ENCODE measurements around the gene TPX2. TPM values are rescaled to one million over a fixed set of nuclear protein-coding genes. Genes with fewer than 3 reads are reported as not detected.

TPX2 gene
- total RNA-seq, 4 donors from 2014 or later: 0.21 to 2.7 (median 0.40) TPM

DNA sequence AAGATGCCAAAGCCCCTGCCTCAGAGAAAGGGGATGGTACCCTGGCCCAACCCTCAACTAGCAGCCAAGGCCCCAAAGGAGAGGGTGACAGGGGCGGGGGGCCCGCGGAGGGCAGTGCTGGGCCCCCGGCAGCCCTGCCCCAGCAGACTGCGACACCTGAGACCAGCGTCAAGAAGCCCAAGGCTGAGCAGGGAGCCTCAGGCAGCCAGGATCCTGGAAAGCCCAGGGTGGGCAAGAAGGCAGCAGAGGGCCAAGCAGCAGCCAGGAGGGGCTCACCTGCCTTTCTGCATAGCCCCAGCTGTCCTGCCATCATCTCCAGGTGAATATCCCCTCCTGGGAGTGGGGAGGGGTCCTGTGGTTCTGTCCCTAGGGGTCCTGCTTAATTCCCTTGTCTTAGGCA lies 81.1 kb downstream of the TPX2 start:
- Histone ChIP-seq H3K36me3 (no peaks in the 10 kb centered on the region), H3K27me3 (no peaks in the 10 kb centered on the region), H3K4me3 (no peak overlapping the region), H3K27ac (no peak overlapping the region), H3K9me3 (no peaks in the 10 kb centered on the region), H3K4me1 (peaks cover 0 to 22% (median 6%) of the 10 kb centered on the region in 4 donors)
- TF ChIP-seq EP300 (IDR thresholded peaks at IDR 0.05) (no peak), POLR2A (IDR thresholded peaks at IDR 0.05) (no peak)
- TF ChIP-seq, protein P1, sequence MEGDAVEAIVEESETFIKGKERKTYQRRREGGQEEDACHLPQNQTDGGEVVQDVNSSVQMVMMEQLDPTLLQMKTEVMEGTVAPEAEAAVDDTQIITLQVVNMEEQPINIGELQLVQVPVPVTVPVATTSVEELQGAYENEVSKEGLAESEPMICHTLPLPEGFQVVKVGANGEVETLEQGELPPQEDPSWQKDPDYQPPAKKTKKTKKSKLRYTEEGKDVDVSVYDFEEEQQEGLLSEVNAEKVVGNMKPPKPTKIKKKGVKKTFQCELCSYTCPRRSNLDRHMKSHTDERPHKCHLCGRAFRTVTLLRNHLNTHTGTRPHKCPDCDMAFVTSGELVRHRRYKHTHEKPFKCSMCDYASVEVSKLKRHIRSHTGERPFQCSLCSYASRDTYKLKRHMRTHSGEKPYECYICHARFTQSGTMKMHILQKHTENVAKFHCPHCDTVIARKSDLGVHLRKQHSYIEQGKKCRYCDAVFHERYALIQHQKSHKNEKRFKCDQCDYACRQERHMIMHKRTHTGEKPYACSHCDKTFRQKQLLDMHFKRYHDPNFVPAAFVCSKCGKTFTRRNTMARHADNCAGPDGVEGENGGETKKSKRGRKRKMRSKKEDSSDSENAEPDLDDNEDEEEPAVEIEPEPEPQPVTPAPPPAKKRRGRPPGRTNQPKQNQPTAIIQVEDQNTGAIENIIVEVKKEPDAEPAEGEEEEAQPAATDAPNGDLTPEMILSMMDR (IDR thresholded peaks at IDR 0.05): no peak
- no peak for DNase-seq (ENCODE audit: low spot score in 2 of 2)
- WGBS, 2 donors: 71 to 76% methylated on average over 3 to 6 of the region's 6 CpGs

DNA sequence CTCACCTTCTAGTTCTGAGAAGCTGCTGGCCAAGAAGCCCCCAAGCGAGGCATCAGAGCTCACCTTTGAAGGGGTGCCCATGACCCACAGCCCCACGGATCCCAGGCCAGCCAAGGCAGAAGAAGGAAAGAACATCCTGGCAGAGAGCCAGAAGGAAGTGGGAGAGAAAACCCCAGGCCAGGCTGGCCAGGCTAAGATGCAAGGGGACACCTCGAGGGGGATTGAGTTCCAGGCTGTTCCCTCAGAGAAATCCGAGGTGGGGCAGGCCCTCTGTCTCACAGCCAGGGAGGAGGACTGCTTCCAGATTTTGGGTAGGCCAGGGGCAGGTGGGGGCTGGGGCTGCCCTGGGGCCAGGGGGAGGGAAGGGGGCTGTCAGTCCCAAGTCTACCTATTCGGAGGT lies 82.3 kb downstream of the TPX2 start:
- Histone ChIP-seq H3K9me3 (no peaks in the 10 kb centered on the region), H3K36me3 (no peaks in the 10 kb centered on the region), H3K27me3 (no peaks in the 10 kb centered on the region), H3K4me3 (no peak overlapping the region), H3K4me1 (peaks cover 0 to 14% (median 6%) of the 10 kb centered on the region in 4 donors), H3K27ac (no peak overlapping the region)
- TF ChIP-seq EP300 (IDR thresholded peaks at IDR 0.05) (no peak), POLR2A (IDR thresholded peaks at IDR 0.05) (no peak)
- TF ChIP-seq, protein P1 (IDR thresholded peaks at IDR 0.05): no peak
- DNase-seq (ENCODE audit: low spot score in 2 of 2): no peak
- 62 to 65% methylated on average over 4 to 5 of the region's 5 CpGs for WGBS, 2 donors

DNA sequence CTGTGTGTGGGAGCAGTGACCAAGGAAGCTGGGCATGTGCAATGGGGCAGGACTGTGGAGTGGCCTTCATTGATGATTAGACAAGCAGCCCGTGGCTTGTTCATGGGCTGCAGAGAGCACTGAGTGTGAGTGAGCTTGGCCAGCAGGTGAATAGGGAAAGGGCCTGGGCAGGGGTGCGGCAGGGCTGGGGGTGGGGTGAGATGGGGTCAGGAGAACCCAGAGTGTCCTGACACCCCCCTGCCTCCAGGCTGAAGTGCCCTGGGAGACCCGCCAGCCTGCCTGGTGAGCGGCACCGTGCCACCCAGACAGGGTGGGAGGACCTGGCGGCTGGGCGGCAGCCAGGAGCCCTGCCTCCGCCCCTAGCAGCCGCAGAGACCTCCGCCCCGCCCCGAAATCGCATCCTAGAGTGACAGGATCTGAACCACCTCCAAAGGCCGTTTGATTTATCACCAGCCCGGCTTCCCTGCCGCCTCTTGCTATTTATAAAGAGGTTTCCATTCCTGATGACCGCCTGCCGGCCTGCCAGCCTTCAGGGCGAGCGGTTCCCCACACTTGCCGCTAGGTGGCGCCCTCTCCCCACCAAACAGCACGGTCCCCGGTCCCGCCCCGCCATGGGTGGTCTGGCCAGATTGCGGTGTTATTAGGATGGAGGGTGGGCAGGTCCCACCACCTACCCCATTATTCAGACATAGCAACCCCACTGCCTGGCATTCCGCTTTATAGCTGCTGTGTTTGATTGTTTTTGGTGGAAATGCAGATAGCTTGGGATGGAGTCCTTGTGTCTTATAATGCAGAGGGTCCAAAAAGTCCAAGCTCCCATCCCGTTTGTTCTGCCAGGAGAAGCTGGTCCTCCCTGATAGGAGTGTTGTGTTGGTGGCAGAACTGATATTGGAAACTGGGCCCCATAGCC lies 83.6 kb downstream of the TPX2 start:
- 2 to 3% methylated on average over 17 to 28 of the region's 29 CpGs for WGBS, 2 donors
- H3K4me3 ChIP-seq: no peak overlapping the region
- H3K27ac ChIP-seq: no peak overlapping the region
- H3K27me3 ChIP-seq: no peaks in the 10 kb centered on the region
- no peaks in the 10 kb centered on the region for H3K36me3 ChIP-seq
- TF ChIP-seq, protein P1 (IDR thresholded peaks at IDR 0.05): peak; percentile 96 to 98 (median 98)
- no peak for TF ChIP-seq EP300 (IDR thresholded peaks at IDR 0.05)
- peak; percentile 67 to 79 for DNase-seq (ENCODE audit: low spot score in 2 of 2)
- no peaks in the 10 kb centered on the region for H3K9me3 ChIP-seq
- H3K4me1 ChIP-seq: peaks cover 0 to 14% (median 6%) of the 10 kb centered on the region in 4 donors

DNA sequence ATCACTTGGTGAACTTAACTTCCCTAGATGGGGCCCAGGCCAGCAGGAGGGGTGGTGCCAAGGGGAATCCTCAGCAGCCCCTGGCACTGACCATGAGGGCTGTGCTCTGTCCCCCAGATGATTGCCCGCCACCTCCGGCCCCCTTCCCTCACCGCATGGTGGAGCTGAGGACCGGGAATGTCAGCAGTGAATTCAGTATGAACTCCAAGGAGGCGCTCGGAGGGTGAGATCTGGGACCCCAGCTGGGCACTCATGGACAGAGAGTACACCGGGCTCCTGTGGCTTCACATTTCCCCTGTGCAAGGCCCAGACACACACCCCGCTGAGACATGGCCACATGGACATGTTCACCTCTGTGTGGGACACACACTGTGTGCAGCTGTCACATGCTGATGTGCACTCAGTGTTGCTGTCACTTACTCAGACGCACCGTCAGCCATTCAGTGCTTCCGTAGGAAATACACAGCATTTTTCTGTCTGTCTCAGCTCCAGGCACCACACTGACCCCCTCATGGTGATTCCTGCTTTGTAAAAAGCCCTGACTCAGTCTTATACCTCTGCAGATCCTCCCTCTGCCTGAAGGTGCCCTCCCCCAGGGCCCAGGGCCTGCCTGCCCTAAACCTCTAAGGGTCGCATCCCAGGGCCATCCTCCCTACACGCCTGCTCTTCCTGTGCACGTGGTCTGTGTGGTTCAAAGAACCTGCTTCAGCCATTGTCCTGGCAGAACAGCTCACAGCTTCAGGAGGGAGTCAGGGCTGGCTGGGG lies 84.5 kb downstream of the TPX2 start:
- no peak overlapping the region for H3K27ac ChIP-seq
- DNase-seq (ENCODE audit: low spot score in 2 of 2): no peak
- 54 to 61% methylated on average over 10 to 11 of the region's 14 CpGs for WGBS, 2 donors
- TF ChIP-seq, protein P1 (IDR thresholded peaks at IDR 0.05): no peak
- TF ChIP-seq POLR2A (IDR thresholded peaks at IDR 0.05): no peak
- TF ChIP-seq EP300 (IDR thresholded peaks at IDR 0.05): no peak
- peaks cover 0 to 14% (median 6%) of the 10 kb centered on the region in 4 donors for H3K4me1 ChIP-seq
- no peak overlapping the region for H3K4me3 ChIP-seq
- H3K9me3 ChIP-seq: no peaks in the 10 kb centered on the region
- no peaks in the 10 kb centered on the region for H3K36me3 ChIP-seq
- no peaks in the 10 kb centered on the region for H3K27me3 ChIP-seq

DNA sequence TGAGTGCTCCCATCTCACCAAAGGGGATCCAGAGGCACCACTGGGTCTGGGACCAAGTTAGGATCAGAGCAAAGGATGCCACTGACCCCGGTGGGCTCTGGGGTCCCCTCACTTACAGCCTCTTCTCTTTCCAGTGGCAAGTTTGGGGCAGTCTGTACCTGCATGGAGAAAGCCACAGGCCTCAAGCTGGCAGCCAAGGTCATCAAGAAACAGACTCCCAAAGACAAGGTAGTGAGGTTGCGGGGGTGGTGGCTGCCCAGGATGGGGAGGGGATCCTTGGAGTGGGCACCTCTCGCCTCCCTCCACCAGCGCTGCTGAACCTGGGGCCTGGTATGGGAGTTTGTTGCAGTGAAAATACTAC lies 85.0 kb downstream of the TPX2 start:
- H3K9me3 ChIP-seq: no peaks in the 10 kb centered on the region
- H3K36me3 ChIP-seq: no peaks in the 10 kb centered on the region
- peaks cover 0 to 14% (median 6%) of the 10 kb centered on the region in 4 donors for H3K4me1 ChIP-seq
- TF ChIP-seq EP300 (IDR thresholded peaks at IDR 0.05) (no peak), POLR2A (IDR thresholded peaks at IDR 0.05) (no peak)
- TF ChIP-seq, protein P1 (IDR thresholded peaks at IDR 0.05): no peak
- DNase-seq (ENCODE audit: low spot score in 2 of 2): no peak
- H3K4me3 ChIP-seq: no peak overlapping the region
- no peak overlapping the region for H3K27ac ChIP-seq
- H3K27me3 ChIP-seq: no peaks in the 10 kb centered on the region
- 84 to 91% methylated on average over 4 of the region's 4 CpGs for WGBS, 2 donors
